CD1c-positive myeloid dendritic cell (primary cell): ENCODE data around the gene ZNF573.
A peak's percentile ranks its signal among the peaks of the same experiment; 100 is the strongest.
"Not testable (repeated sequence)": the region's sequence is repeated elsewhere in the genome, so short reads cannot be mapped to it uniquely, and the experiment has no call there.

Experiments used
- DNase-seq: peaks from one replicate; pipeline ENCODE4 v3.0.0-alpha.2; 2016; ENCODE audit errors: extremely low spot score

ZNF573 gene

GRCh38 chr19:37779127-37780005 lies at the start of gene ZNF573:
Gene ZNF573, minus strand, starts transcription at chr19:37779586. Its CDS starts 5,857 bp downstream, at chr19:37773729.
- peak; percentile 92 for DNase-seq

GRCh38 chr19:37817180-37817981 lies 38.0 kb upstream of the ZNF573 start:
- DNase-seq: peak; percentile 17

GRCh38 chr19:37815611-37816010 lies 36.2 kb upstream of the ZNF573 start:
- not testable (repeated sequence) for DNase-seq

- no peak for DNase-seq
Measured at GRCh38 chr19:37813340-37813739, 34.0 kb upstream of the ZNF573 start.

GRCh38 chr19:37809366-37809765 lies 30.0 kb upstream of the ZNF573 start:
- DNase-seq: no peak

GRCh38 chr19:37803249-37803840 lies 24.0 kb upstream of the ZNF573 start:
- DNase-seq: no peak

- DNase-seq: no peak
Measured at GRCh38 chr19:37790244-37790925, 11.0 kb upstream of the ZNF573 start.

GRCh38 chr19:37778613-37779126 lies 716 bp downstream of the ZNF573 start:
- DNase-seq: peak; percentile 1

GRCh38 chr19:37770985-37771384 lies 8.4 kb downstream of the ZNF573 start:
- no peak for DNase-seq

GRCh38 chr19:37763488-37763887 lies 15.9 kb downstream of the ZNF573 start:
- DNase-seq: no peak

- not testable (repeated sequence) for DNase-seq
Measured at GRCh38 chr19:37757683-37758082, 21.7 kb downstream of the ZNF573 start.

- no peak for DNase-seq
Measured at GRCh38 chr19:37738371-37738770, 41.0 kb downstream of the ZNF573 start.

- no peak for DNase-seq
Measured at GRCh38 chr19:37725181-37725580, 54.2 kb downstream of the ZNF573 start.

GRCh38 chr19:37719927-37720265 lies 59.5 kb downstream of the ZNF573 start:
- DNase-seq: no peak

GRCh38 chr19:37719111-37719926 lies 60.1 kb downstream of the ZNF573 start, which contains the start of gene ZNF607:
Gene ZNF607, minus strand, starts transcription at chr19:37719761. Its CDS starts 8,143 bp downstream, at chr19:37711618.
- DNase-seq: peak; percentile 85

- DNase-seq: no peak
Measured at GRCh38 chr19:37718304-37718703, 61.1 kb downstream of the ZNF573 start.

- DNase-seq: no peak
Measured at GRCh38 chr19:37716140-37716539, 63.2 kb downstream of the ZNF573 start.

- no peak for DNase-seq
Measured at GRCh38 chr19:37706052-37706605, 73.3 kb downstream of the ZNF573 start.

- DNase-seq: no peak
Measured at GRCh38 chr19:37699057-37699456, 80.3 kb downstream of the ZNF573 start.

- DNase-seq: no peak
Measured at GRCh38 chr19:37698216-37698615, 81.2 kb downstream of the ZNF573 start.
